Ishikawa (cell line): Measurements from ENCODE around the gene PGF.

Experiments
- CEBPB ChIP-seq: IDR thresholded peaks from 2 replicates; pipeline ENCODE4 v1.6.1; 2012
- CREB1 ChIP-seq: IDR thresholded peaks from 2 replicates; pipeline ENCODE4 v1.6.1; 2012; ENCODE audit warnings: low read depth
- EGR1 ChIP-seq: IDR thresholded peaks from 2 replicates; pipeline ENCODE4 v1.6.1; 2012
- EP300 ChIP-seq: IDR thresholded peaks from 2 replicates; pipeline ENCODE4 v1.6.1; 2012; ENCODE audit warnings: borderline replicate concordance
- FOXM1 ChIP-seq: IDR thresholded peaks from 2 replicates; pipeline ENCODE4 v1.6.1; 2012; ENCODE audit warnings: low read depth, borderline replicate concordance
- MAX ChIP-seq: IDR thresholded peaks from 2 replicates; pipeline ENCODE4 v1.6.1; 2012
- NFIC ChIP-seq: IDR thresholded peaks from 2 replicates; pipeline ENCODE4 v1.6.1; 2012
- RAD21 ChIP-seq: IDR thresholded peaks from 2 replicates; pipeline ENCODE4 v1.6.1; 2012; ENCODE audit warnings: low read depth
- REST ChIP-seq: IDR thresholded peaks from 2 replicates; pipeline ENCODE4 v1.6.1; 2012; ENCODE audit warnings: low read depth, mild to moderate bottlenecking
- TAF1 ChIP-seq: IDR thresholded peaks from 2 replicates; pipeline ENCODE4 v1.6.1; 2012; ENCODE audit warnings: low read depth, mild to moderate bottlenecking
- TCF12 ChIP-seq: IDR thresholded peaks from 2 replicates; pipeline ENCODE4 v1.6.1; 2012; ENCODE audit warnings: low read depth
- TEAD4 ChIP-seq: IDR thresholded peaks from 2 replicates; pipeline ENCODE4 v1.6.1; 2012
- USF1 ChIP-seq: IDR thresholded peaks from 2 replicates; pipeline ENCODE4 v1.6.1; 2012
- YY1 ChIP-seq: IDR thresholded peaks from 2 replicates; pipeline ENCODE4 v1.6.1; 2012; ENCODE audit warnings: low read depth
- ZBTB7A ChIP-seq: IDR thresholded peaks from 2 replicates; pipeline ENCODE4 v1.6.1; 2012; ENCODE audit warnings: low read depth

Gene PGF

GRCh38 chr14:74981462-74981782 lies 26.0 kb upstream of the PGF start:
- no peak; the same call in 1 of the 2 replicates for TF ChIP-seq NFIC
- TF ChIP-seq EGR1: no peak
- no peak for TF ChIP-seq YY1
- no peak for TF ChIP-seq ZBTB7A
- TF ChIP-seq FOXM1: no peak
- no peak; the same call in 1 of the 2 replicates for TF ChIP-seq MAX
- TF ChIP-seq CREB1: no peak
- no peak for TF ChIP-seq USF1
- no peak for TF ChIP-seq RAD21
- no peak; the same call in 1 of the 2 replicates for TF ChIP-seq TCF12
- TF ChIP-seq REST: no peak
- TF ChIP-seq TEAD4: no peak
- TF ChIP-seq EP300: no peak
- no peak for TF ChIP-seq CEBPB
- no peak for TF ChIP-seq TAF1

- TF ChIP-seq TEAD4 (peak; percentile 63), EGR1 (no peak), EP300 (peak; percentile 83), CEBPB (no peak), CREB1 (no peak), FOXM1 (peak; percentile 61; the same call in 1 of the 2 replicates), REST (no peak), ZBTB7A (0 out of 2 replicates have a peak, but pooled peaks have one; percentile 56), NFIC (peak; percentile 72), MAX (peak; percentile 59), TCF12 (peak; percentile 88)
Observed at GRCh38 chr14:74980731-74981461, 25.5 kb upstream of the PGF start.

GRCh38 chr14:74980398-74980730 lies 25.0 kb upstream of the PGF start:
- no peak for TF ChIP-seq ZBTB7A
- peak; percentile 61 for TF ChIP-seq NFIC

GRCh38 chr14:74979442-74980397 lies 24.3 kb upstream of the PGF start:
- TF ChIP-seq TAF1 (no peak), MAX (peak; percentile 41; the same call in 1 of the 2 replicates), TCF12 (no peak; the same call in 1 of the 2 replicates), CREB1 (no peak)

GRCh38 chr14:74979029-74979428 lies 23.6 kb upstream of the PGF start:
- TF ChIP-seq EGR1 (no peak), RAD21 (no peak), NFIC (no peak), USF1 (no peak), MAX (no peak), TCF12 (no peak), YY1 (no peak), FOXM1 (no peak), EP300 (no peak), REST (no peak), TAF1 (no peak), ZBTB7A (no peak)
